Measurements from ENCODE around the gene HEPACAM.

Gene HEPACAM

GRCh38 chr11:124942466-124943253 lies 6.8 kb upstream of the HEPACAM start:
- no peak for FAIRE-seq

- no peak for FAIRE-seq
Observed at GRCh38 chr11:124941703-124942102, 5.9 kb upstream of the HEPACAM start.

DNA sequence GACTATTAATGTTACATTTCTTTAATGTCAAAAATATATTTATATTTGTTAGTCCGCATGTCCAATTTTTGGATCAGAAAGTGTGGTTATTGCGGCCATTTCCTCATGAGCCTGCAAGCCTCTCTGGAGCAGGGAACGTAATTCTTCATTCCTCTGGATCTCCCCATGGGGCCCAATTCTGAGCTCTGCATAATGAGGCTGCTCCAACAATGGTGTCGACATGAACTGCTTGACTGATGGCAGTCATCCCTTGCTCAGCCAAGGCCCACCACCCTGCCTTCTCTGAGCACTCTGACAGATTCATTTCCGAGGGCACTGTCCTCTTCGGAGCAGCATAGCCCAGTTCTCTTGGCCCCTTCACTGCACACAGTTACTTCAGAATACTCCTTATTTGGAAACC lies 3.1 kb upstream of the HEPACAM start:
- FAIRE-seq: no peak

DNA sequence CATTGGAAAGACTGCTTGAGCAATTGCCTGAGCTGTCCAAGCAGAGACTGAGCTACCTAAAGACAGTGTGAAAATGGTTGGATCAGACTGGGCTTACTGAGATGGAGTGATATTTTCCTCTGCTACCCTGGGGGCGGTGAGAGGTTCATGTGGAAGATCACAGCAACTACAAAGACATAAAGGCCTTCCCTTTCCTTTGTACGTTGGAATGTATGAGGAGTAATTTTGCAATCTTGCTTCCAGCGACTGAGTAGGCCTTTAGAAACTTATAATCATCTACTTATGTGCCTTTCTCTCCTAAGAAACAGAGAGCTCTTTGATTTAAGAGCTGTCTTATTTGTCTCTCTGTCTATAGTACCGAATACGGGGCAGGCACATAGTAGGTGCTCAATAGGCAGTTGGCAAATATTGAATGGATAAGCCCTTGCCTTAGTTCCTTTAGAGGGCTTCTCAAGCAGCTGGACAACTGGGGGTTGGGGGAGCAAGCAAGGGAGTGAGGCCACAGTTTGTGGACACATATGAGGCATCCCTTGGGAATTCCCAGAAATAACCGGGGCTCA lies 2.4 kb upstream of the HEPACAM start:
- FAIRE-seq: no peak

DNA sequence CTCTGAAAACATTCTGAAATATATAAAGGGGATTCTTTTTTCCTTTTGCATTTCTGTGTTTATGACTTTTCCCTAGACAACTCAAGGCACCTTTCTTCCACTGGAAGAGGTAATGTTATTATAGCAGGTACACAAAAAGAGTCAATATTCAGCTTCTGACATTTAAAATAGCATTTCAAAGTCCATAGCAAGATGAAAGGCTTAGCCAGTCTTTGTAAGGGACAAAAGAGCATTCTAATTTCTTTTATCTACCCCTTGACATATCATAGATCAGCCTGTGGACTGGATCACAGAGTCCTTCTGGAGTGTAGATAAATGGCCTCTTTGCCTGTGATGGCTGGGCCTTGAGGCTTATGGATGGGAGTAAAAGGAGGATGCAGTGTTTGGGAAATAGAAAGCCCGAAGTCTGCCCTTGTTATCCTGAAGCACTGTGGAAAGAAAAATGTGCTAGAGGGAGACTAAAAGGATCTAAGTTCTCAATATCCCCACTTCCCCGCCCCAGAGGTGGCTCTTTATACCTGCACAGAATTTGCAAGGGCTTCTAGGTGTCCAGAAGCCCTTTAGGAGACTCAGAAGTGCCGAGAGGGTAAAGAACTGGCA lies 1.6 kb upstream of the HEPACAM start:
- FAIRE-seq: no peak

DNA sequence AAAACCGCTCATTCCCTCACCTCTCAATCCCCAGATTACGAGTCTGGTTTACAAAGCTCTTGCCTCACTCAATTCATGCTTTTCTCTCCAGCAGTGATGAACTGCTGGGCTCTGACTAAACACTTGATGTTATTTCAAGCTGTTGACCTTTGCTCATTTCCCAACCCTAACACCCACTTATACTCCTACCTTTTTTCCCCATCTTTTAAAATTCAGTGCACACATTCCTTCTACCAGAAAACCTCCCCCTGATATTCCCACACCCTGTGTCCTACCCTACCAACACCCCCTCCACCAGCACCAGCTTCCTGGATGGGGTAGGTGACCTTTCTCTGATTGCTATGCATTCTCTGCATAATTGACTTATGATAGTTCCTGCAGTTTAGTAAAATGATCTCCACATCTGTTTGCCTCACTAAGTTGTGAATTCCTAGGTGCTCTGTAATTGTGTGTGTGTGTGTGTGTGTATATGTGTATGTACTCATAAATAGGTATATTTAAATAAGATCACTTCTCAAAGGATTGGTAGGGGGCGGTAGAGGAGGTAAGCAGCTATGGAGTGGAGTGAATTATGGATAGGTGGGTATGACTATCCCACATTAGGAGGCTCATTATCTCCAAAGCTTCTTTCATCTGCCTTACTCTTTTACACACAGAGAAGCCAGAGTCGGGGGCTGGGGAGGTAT lies 842 bp downstream of the HEPACAM start:
- FAIRE-seq: no peak

DNA sequence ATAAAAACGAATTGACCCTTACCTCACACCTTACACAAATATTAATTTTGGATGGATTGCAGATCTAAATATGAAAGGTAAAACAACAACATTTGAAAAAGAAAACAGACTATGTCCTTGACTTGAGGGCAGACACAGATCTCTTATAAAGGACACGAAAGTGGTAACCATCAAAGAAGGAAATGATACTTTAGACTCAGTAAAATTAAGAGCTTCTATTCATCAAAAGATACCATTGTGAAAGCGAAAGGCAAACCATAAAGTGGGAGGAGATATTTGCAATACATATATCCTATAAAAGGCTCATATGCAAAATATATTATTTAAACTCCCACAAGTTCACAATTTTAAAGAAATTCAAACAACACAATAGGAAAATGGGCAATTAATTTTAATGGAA lies 5.0 kb downstream of the HEPACAM start:
- FAIRE-seq: no peak

DNA sequence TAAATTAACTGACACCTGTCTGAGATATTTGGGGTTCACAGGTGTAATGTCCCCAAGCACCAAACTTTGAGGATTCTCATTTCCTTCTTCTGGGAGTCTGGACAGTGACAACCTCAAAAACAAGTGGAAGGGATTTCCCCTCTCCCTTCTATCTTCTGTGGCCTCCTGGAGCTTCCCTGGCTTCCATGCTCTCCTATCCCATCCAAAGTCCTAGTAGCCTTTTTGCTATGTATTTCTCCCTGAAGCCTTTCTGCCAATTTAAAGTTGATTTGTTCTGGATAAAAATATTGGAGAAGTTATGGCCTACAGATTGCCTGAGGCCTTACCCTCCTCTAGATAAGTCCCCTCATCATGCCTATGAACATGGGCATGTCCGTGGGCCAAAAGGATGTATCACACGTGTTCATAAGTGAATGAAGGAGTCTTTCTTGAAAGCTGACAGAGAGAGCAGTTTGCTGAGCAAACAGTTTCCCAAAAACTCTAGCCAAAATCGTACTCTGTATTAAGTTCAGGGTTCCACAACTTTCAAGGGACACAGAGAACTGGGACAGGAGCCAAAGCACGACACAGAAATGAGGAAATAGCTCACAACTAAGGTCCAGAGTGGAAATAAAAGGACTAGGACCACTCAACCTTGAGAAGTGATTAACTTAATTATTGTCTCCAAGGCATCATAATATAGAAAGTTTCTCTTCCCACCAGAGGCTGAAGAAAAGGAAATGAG lies 6.7 kb downstream of the HEPACAM start:
- FAIRE-seq: no peak

DNA sequence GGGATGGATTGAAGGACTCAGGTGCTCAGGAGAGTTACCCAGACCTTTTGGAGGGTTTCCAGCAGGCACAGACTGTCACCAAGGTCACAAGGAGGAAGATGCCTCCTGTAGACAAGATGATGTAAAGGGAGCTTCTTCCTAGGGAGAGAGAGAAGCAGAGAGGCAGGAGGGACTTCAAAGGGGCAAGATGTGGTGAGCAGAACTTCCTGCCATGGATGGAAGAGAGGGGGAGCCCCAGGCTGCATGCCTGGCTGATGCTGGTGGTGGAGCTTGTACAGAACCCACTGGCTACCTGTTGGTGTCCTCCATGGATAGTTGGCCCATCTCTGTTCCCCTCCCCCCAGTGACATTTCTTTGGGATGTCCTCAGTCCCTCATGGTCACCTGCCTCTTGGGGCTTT lies 12.6 kb downstream of the HEPACAM start:
- FAIRE-seq: no peak

DNA sequence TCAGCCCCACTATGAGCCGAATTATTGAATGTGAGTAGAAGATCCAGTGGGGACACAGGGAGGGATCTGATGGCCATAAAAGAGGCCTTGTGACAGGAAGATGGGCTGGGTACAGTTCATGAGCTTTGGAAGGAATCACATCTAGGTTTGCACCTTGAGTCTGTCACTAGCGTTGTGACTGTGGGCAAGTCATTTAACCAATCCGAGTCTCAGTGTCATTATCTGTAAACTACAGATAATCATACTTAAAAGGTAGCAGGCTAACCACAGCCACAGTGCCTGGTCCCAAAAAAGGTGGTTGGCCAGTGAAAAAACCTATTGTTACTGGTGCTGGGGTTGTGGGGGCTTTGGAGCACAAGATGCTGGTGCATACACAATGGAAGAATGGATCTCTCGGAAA lies 13.0 kb downstream of the HEPACAM start:
- no peak for FAIRE-seq

DNA sequence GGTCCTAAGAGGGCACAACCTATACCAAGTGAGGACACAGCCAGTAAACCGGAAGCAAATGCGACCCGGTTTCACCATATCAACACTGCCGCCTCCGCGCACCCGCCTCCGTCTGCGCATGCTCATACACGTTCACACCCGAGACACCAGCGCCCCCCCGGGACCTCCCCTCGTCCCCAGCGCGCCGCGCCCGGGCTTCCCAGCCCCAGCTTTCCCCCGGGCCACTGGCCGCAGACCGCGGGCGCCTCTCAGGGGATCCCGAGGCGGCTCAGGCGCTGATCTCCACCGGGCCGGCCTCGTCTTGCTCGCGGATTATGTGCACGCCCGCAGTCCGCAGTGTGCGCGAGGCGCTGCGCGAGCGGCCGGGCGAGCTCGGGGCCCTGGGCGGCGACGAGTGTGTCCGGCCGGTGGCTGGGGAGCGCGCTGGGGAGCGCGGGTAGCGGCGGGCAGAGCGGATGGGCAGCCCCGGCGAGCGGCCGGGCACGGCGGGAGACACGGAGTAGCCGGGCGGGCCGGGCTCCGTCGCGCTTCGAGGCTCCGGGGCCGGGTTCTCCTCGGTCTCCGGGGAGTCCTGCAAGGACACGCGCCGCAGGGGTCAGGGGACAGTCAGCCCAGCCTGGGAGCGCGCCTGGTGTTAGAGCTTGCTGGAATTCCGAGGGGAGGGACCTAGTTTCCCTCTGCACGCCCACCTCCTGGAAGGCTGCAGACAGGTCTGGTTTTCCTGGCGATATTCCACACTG lies 14.8 kb downstream of the HEPACAM start:
- no peak for FAIRE-seq

DNA sequence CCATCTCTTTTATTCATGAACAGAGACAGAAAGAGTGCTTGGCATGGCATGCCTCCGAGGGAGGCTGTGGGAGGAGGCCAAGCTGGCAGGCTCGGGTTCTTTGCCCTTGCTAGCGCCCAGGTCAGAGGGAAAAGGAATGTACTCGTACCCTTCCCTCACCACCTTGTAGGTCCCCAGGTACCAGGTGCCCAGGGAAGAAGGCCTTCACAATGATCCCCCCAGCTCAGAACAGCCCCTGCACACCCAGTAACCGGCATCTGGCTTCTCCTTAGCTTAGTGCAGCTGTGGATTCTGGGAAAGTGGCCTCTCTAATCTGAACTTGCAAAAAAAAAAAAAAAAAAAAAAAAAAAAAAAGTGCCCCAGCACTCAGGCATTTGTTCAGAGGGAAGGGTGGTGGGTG lies 15.5 kb downstream of the HEPACAM start:
- FAIRE-seq: no peak

- FAIRE-seq: no peak
Observed at GRCh38 chr11:124919898-124920297, 15.9 kb downstream of the HEPACAM start.

GRCh38 chr11:124918950-124919349 lies 16.9 kb downstream of the HEPACAM start, which contains the start of gene HEPN1:
TSS of gene HEPN1 (plus strand) at chr11:124919250.
- FAIRE-seq: no peak

DNA sequence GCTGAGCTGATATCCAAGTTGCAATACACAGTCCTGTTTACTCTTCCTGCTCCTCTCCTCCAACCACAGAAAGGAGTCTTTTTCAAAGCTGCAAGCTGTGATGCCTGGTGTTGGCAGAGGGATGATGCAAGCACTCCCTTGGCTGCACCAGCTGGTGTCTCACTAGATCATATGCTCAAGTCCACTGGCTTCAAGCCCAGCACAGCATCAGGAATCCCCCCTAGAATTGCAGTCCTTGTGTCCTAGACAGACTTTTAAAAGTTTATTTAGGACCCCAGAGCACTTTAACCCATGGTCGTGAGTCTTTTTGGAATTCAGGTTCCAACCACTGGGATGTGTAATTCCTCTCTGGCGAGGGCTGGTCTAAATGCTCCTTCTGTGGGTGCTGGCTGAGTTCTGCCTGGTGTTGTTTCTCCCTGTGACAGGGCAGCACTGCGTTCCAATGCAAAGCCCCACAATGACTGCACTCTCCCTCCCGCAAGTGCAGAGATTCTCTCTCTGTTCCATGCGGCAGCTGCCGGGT lies 18.7 kb downstream of the HEPACAM start:
- no peak for FAIRE-seq

- no peak for FAIRE-seq
Observed at GRCh38 chr11:124916370-124916710, 19.5 kb downstream of the HEPACAM start.

- no peak for FAIRE-seq
Observed at GRCh38 chr11:124915541-124916369, 20.1 kb downstream of the HEPACAM start.

GRCh38 chr11:124902616-124903015 lies 33.2 kb downstream of the HEPACAM start:
- FAIRE-seq: no peak

- FAIRE-seq: no peak
Observed at GRCh38 chr11:124900464-124900863, 35.4 kb downstream of the HEPACAM start.

- no peak for FAIRE-seq
Observed at GRCh38 chr11:124899383-124900145, 36.3 kb downstream of the HEPACAM start.

Data from colon (tissue), 2 donors.